Middle frontal gyrus (tissue), 1 donor: ENCODE measurements around the gene FILIP1L.
A peak's percentile ranks its signal among the peaks of the same experiment; 100 is the strongest.
"Not testable (repeated sequence)": the region's sequence is repeated elsewhere in the genome, so short reads cannot be mapped to it uniquely, and the experiment has no call there.

Source experiments
- DNase-seq: peaks from one replicate; pipeline ENCODE4 v3.0.0-alpha.2; 2015; ENCODE audit warnings: low spot score; ENCODE audit errors: extremely low spot score

FILIP1L gene

DNA sequence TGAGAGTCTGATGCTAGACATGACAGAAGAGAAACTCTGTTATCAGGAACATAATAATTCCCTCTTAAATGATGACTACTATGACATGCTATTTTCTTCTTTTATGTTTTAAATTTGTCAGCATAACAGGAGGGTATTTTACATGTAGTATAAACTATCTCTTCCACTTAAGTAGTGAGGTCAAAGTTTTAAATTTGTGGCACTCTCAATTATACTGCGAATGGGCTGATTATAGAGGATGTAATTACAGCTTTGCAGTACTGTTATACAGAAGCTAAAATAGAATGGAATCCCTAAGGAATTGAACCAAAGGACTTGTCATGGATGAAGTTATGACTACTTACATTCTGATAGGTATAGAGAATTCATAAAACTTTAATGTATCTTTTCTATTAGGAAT, 262.3 kb downstream of the FILIP1L start:
- DNase-seq, result no peak

DNA sequence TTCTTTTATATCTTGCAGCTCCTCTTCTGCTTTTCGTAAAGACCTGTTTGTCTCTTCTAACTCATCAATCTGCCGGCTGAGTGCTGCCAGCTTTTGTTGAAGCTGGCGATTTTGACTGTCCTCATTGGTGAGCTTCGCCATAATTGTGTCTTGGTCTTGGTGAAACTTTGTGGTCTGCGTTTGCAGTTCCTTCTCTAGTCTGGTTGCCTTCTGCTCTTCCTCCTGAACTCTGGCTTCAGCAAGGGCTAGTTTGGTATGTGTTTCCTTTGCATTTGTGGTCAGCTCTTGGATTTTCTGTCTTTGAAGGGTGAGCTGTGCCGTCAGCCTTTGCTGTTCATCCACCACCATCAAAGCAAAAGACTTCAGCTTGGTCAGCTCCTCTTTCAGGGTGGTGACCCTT, 263.7 kb downstream of the FILIP1L start:
- DNase-seq, result no peak

DNA sequence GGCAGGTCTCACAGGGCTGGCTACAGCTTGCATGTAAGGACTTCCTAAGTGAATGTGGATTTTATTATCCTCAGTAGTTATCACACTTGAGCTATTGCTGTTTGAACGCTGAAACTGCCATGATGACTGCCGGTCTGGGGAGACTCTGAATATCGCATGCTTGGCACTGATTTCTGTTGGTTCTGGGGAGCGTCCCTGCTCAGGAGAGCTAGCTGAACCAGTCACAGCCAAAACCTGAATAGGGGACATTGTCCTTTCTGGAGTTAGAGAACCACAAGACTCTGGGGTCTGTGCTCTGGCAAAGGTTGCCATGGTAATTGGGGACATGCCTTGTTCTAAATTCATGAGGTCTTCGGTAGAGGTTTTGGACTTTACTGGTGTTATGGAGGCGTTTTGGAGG, 265.9 kb downstream of the FILIP1L start:
- no peak for DNase-seq

DNA sequence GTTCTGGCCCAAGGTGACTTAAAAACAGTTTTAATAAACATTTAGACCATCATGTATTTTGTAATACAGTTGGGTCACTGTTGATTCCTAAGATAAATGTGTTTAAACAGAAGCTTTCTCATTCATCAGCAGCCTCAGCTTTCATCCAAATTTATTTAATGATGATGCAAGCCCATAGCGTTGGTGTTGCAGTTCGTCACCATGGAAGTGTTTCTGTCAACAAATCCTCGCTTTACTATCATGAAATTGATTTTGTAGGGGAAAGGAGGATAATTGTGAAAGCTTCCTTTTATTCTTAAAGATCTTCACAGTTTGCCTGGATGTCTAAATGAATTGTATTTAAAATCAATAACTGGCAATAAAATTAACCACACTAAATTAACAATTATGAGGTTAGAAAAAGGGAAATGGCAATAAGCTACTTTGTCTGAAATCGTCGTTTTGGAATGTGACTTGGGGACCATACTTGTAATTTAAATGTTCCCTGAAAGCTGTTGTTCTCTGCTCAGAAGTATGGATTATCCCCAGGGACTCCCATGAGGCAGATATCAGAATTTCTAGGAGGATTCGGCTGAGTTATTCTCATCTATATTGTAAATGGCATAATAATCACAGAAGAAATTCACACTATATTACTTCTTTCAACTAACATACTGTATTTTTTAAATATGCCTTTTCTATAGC, 267.7 kb downstream of the FILIP1L start:
- DNase-seq, result no peak

DNA sequence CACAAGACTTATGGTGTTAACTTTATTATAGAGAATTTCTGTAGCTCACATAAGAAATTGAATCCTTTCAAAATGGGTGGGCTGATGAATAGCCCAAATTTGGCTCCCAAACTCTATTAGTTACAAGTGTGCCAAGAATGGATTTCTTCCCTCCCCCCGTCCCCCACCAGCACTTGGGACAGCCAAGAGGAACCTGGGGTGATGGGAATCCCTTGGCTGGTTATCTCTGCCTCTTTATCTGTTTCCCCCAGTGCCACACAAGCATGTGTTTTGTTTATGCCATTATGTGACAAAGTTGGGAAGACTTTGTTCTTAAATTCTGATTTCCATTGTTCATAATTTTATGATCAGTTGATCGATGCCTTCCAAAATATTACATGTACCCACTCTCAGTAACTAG, 268.3 kb downstream of the FILIP1L start:
- DNase-seq, result no peak

GRCh38 chr3:99845331-99845730, 269.0 kb downstream of the FILIP1L start:
- no peak for DNase-seq

GRCh38 chr3:99843590-99844258, 270.6 kb downstream of the FILIP1L start:
- DNase-seq, result no peak

- peak; percentile 14 for DNase-seq
These were observed 271.3 kb downstream of the FILIP1L start for GRCh38 chr3:99842826-99843589.

- DNase-seq, result not testable (repeated sequence)
These were observed 272.4 kb downstream of the FILIP1L start for GRCh38 chr3:99841949-99842348.

- no peak for DNase-seq
These were observed 274.7 kb downstream of the FILIP1L start for GRCh38 chr3:99839613-99840012.

GRCh38 chr3:99838755-99839154, 275.5 kb downstream of the FILIP1L start:
- DNase-seq, result no peak

DNA sequence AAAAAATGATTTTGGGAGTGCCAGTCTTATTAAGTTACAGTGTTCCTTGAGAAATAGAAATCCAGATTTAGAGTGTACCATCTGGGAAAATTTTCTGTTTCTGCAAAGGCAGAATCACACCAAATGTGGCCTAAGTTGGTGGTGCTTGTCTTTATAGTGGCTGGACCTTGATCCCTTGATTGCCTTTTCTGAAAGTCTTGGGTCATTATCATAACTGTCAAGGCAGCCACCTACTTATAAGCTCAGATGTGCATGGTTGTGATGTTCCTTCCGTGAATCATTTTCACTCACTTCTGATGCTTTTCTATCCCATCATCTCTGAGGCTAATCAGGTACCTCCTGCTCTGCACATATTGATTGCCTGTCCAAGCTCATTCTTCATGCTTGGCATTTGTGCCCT, 276.6 kb downstream of the FILIP1L start:
- no peak for DNase-seq

DNA sequence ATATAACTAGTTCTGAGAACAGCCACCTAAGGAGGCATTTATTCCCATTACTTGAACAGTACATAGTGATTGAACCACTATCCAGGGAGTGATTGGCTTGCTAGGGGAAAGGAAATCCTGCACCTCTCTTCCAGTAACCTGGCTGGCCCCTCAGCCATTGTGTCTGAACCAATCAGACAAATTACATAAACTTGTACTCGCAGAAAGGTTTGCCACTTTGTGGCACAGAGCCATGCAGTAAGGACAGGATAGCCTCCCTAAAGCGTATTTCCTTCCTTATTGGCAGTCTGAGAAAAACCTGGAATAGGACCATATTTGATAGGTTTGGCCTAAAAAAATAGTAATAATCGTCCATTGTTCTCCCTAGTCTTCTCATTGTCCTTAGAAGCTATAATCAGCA, 277.6 kb downstream of the FILIP1L start:
- DNase-seq, result no peak

GRCh38 chr3:99834211-99834957, 279.9 kb downstream of the FILIP1L start:
- DNase-seq, result no peak

DNA sequence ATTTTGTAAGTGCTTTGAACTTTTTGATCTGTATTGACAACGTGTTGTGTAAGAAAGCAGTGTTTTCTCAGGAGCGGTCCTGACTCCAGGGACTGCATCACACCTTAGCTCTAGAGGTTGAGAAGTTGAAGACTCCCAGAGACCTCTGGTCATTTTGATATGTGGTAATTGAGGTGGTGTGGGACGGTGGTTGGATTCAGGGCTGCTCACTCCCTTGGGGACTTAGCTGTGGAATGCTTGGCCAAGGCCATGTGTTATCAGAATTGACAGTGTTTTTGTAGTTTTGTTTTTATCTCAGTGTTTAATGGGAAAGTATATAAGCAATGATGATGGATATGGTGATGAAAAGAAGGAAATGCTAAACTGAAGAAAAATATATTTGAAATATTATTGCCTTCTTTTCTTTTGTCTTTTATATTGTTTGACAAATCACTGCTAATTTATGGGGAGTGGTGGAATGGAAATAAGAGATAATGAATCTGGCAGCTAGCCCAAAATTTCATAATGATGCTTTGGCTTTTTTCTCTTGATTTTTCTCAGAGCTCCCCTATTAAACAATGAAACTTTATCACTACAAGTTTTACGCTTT, 280.6 kb downstream of the FILIP1L start:
- no peak for DNase-seq

DNA sequence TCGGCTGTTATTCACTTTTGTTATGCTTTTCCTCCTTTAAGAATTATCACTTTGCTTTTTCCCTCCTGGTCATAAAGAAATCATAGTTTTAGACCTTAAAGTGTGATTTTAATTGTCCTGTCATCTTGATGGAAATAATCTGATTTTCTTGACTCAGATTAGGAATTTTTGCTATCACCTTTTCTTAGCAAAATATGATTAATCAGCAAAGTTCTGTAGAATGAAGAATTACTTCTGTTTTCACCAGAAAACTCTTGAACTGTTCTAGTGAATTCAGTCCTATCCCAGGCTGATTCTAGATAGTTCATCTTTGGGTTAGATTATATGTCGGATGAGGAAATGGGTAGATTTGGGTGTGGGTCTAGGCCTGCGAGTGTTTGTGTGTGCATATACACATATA, 284.5 kb downstream of the FILIP1L start:
- no peak for DNase-seq

DNA sequence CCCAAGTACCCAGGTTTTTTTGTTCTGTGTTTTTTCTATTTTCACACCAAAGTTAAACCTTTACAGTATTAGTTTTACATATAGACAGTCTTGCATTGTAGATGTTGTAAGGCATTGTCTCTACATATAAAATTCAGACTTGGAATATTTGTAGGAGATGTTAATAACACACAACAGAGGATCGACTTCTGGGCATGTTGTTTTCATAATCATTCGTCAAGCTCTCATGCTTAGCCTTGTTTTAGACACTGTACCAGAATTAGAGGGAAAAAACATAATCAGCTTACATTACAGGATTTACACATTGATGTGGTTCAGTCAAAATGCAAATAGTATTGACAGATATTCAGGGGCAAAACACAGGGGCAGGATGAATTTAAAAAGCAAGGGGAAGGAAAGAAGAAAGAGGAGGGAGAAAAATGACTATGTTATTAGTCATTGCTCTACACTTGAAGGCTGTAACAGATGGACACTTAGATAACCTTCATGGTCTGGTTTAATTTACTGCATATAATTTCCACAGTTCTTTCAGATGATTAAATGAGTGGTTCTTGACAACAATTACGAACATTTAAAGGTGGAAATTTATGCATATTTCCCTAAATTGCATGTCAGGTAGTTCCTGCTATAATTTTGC, 289.2 kb downstream of the FILIP1L start:
- no peak for DNase-seq

DNA sequence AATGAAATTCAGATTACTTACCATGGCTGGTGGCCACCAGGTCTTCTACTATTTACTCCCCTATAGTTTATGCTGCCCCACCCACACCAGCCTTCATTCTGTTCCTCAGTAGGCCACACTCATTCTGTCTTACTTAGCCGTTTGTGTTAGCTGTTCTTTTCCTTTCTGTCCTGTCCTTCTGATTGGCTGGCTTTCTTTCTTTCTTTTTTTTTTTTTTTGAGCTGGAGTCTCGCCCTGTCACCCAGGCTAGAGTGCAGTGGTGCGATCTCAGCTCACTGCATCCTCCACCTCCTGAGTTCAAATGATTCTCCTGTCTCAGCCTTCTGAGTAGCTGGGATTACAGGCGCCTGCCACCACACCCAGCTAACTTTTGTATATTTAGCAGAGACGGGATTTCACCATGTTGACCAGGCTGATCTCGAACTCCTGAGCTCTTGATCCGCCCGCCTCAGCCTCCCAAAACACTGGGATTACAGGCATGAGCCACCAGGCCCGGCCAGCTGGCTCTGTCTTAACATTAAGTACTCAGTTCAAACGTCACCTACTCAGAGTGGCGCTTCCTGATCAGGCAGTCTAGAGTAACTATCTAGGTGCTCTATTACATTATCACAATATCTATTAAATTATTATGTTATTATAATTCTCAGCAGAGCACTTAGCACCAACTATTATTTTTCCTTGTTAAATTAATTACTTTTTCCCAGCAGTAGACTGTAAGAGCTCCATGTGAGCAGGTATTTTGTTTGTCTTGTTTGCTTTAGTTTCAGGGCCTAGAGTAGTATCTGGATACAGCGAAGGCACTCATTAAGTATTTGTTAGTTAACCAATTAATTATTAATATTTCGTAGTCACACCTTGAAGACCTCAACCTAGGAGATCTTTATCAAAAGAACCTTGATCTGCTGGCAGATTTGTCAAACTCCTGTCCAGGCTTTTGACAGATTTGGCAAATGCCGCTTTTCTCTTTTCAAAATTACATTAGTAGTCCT, 290.3 kb downstream of the FILIP1L start:
- DNase-seq, result no peak

GRCh38 chr3:99818818-99819217, 295.5 kb downstream of the FILIP1L start:
- DNase-seq, result no peak
